Measurements from ENCODE around the gene FSTL4.

DNA sequence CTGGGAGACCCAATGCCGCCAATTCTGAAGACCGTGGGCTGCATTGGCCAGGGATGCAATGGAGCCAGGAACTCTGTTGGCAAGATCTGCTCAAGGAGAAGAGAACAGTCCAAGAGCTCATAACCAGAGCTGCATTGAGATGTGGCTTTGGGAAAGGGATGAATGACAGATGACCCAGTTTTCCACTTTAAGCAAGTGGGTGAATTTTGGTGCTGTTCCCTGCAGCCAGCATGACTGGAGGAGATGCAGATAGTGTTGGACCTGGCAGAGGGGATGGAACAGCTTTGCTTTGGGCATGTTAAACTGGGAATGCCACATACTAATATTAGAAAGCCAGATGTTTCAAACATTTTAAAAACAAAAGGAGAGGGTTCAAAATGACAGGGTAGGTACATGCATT, 143.1 kb downstream of the FSTL4 start:
- TF ChIP-seq, protein P1, sequence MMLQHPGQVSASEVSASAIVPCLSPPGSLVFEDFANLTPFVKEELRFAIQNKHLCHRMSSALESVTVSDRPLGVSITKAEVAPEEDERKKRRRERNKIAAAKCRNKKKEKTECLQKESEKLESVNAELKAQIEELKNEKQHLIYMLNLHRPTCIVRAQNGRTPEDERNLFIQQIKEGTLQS (IDR thresholded peaks at IDR 0.05) = no peak
- TF ChIP-seq CTCF (IDR thresholded peaks at IDR 0.05; ENCODE audit: low read depth, low read length, missing input control) (no peak), YY1 (IDR thresholded peaks at IDR 0.05) (no peak), TAF1 (conservative IDR thresholded peaks at IDR 0.05) (no peak), GABPA (IDR thresholded peaks at IDR 0.05 in 1 of 2, conservative IDR thresholded peaks at IDR 0.05 in 1 of 2) (no peak), EGR1 (IDR thresholded peaks at IDR 0.05; ENCODE audit: low read depth in 2 of 2) (no peak)

Data from liver (tissue), 3 donors.